Epidermal melanocyte (primary cell): Measurements from ENCODE around the gene DNA2.

ENCODE experiments used
- DNase-seq: peaks from one replicate; pipeline ENCODE4 v3.0.0; 2011; ENCODE audit warnings: low spot score; ENCODE audit not compliant: insufficient read length

Gene DNA2

GRCh38 chr10:68446179-68446578 is 25.6 kb downstream of the DNA2 start:
- DNase-seq: no peak

GRCh38 chr10:68442971-68443370 is 28.8 kb downstream of the DNA2 start:
- no peak for DNase-seq

GRCh38 chr10:68440898-68441297 is 30.9 kb downstream of the DNA2 start:
- DNase-seq: no peak

GRCh38 chr10:68435803-68436202 is 36.0 kb downstream of the DNA2 start:
- no peak for DNase-seq

- DNase-seq: no peak
Measured at GRCh38 chr10:68434657-68435056, 37.1 kb downstream of the DNA2 start.

GRCh38 chr10:68428396-68429104 is 43.2 kb downstream of the DNA2 start:
- no peak for DNase-seq

- DNase-seq: no peak
Measured at GRCh38 chr10:68424454-68425014, 47.2 kb downstream of the DNA2 start.

GRCh38 chr10:68423522-68423921 is 48.3 kb downstream of the DNA2 start:
- DNase-seq: no peak

GRCh38 chr10:68419376-68419775 is 52.4 kb downstream of the DNA2 start:
- no peak for DNase-seq

- DNase-seq: no peak
Measured at GRCh38 chr10:68408898-68409518, 62.8 kb downstream of the DNA2 start.

- DNase-seq: peak; percentile 27
Measured at GRCh38 chr10:68406815-68407548, 64.8 kb downstream of the DNA2 start, which contains the start of gene RUFY2. RUFY2 (minus strand) TSS chr10:68407277; CDS start chr10:68407189, 88 bp downstream.

- DNase-seq: peak; percentile 68
Measured at GRCh38 chr10:68406111-68406814, 65.5 kb downstream of the DNA2 start.

- DNase-seq: no peak
Measured at GRCh38 chr10:68403701-68404100, 68.1 kb downstream of the DNA2 start.

- DNase-seq: no peak
Measured at GRCh38 chr10:68402276-68402675, 69.5 kb downstream of the DNA2 start.

GRCh38 chr10:68397005-68397404 is 74.8 kb downstream of the DNA2 start:
- no peak for DNase-seq

- DNase-seq: no peak
Measured at GRCh38 chr10:68385740-68386139, 86.0 kb downstream of the DNA2 start.

- no peak for DNase-seq
Measured at GRCh38 chr10:68371604-68372003, 100.2 kb downstream of the DNA2 start.

- no peak for DNase-seq
Measured at GRCh38 chr10:68367121-68367520, 104.7 kb downstream of the DNA2 start.

GRCh38 chr10:68366600-68366999 is 105.2 kb downstream of the DNA2 start:
- DNase-seq: no peak

GRCh38 chr10:68365611-68366010 is 106.2 kb downstream of the DNA2 start:
- no peak for DNase-seq

- DNase-seq: no peak
Measured at GRCh38 chr10:68364101-68364886, 107.5 kb downstream of the DNA2 start.
